ENCODE measurements around the gene GBA2.

DNA sequence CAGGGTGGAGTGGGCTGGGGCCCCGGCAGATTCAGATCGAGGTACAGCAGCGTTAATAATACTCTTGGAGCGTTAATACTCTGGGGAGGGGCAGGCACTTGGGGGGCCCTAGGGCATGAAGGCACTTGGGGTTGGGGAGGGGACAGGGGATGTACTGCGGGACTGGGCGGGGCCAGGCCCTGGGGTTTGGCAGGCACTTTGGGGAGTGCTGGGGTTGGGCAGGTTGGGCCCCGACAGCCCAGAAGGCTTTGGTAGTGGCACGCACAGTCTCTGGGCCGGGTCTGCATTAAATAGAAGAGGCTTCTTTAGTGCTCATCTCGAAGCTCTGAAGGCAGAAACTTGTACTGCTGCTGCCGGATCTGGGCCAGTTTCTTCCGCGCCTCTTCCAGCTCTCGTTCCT, 51.5 kb downstream of the GBA2 start:
- TF ChIP-seq, protein P1, sequence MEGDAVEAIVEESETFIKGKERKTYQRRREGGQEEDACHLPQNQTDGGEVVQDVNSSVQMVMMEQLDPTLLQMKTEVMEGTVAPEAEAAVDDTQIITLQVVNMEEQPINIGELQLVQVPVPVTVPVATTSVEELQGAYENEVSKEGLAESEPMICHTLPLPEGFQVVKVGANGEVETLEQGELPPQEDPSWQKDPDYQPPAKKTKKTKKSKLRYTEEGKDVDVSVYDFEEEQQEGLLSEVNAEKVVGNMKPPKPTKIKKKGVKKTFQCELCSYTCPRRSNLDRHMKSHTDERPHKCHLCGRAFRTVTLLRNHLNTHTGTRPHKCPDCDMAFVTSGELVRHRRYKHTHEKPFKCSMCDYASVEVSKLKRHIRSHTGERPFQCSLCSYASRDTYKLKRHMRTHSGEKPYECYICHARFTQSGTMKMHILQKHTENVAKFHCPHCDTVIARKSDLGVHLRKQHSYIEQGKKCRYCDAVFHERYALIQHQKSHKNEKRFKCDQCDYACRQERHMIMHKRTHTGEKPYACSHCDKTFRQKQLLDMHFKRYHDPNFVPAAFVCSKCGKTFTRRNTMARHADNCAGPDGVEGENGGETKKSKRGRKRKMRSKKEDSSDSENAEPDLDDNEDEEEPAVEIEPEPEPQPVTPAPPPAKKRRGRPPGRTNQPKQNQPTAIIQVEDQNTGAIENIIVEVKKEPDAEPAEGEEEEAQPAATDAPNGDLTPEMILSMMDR (IDR thresholded peaks at IDR 0.05), result no peak
- TF ChIP-seq POLR2A (IDR thresholded peaks at IDR 0.05), result no peak

All from Peyer's patch (tissue), 4 donors.